Measurements from ENCODE around the gene CDK19.

Gene CDK19

DNA sequence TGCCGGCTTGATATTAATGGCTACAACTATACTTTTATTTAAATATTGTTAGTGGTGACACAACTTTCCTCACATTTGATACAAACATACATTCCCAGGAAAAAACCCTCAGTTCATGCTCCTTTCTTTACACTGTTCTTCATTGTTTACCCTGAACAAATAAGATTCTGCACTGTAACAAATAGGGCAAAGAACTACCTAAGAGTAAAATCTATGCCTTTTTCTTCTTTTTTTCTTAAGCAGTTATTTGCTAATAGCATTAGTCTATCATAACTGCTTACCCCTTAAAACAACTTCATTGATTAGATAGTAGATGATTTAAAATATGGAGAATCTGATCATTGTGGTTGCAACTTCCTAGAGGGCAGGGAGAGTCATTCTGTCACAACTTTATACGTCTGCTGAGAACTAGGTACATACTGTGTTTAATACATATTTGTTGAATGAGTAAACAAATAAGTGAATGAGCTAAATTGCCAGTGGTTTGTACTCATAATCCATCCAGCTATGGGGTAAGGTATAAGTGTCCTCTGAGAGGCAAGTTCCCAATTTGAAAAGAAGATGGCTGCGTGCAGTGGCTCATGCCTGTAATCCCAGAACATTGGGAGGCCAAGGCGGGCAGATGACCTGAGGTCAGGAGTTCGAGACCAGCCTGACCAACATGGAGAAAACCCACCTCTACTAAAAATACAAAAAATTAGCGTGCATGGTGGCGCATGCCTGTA, 161.0 kb downstream of the CDK19 start:
- DNase-seq: no peak

DNA sequence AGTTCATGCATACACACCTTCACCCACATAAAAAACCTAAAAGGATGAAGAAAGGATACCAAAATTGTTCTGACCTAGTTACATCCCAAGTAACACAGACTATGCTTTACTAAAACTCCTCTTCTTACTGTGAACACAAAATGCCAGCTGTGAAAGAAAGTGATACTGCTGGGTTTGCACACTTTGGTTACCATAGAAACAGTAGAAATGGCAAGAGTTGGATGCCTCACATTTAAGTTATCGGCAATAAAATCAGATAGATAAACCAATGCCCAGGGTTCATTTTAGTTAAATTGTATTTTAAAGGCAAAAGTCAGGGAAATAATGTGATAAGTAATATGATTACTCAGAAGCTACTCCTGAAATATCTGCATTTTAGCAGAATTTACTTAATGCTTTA, 161.9 kb downstream of the CDK19 start:
- DNase-seq: no peak

DNA sequence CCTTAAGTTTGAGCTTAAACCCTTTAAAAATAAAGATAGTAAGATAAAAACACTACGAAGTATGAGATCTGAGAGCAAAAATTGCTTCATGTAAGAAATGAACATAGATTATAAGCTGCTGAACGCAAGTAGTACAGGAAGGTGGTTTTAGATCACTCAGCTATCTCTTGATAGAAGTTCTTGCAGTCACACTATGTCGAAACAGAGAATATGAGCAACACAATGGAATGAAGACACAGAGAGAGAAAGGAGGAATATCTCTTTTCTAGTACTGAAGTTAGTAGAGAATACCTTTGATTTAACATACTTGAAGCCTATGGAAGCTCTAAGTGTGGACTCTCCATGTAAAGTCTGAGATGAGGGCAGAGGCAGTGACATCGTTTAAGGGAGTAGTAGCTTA, 162.7 kb downstream of the CDK19 start:
- DNase-seq: no peak

DNA sequence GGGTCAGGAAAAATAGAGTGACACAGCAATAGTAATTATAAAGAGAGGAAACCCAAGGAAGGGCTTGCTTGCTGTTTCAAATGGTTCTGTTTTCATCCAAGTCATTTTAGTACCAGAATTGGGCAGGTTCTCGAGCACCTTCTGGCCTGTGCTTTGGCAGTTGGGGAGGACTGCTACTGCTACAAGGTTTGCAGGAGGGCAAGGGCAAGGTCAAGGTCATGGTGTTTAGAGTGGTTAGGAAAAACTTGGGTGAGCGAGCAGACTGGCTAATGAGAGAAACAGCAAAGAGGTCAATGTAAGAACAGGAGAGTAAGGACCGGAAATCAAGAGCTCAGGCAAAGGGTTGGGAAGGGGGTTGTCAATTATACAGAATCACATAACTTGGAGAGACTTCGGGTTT, 164.5 kb downstream of the CDK19 start:
- no peak for DNase-seq

DNA sequence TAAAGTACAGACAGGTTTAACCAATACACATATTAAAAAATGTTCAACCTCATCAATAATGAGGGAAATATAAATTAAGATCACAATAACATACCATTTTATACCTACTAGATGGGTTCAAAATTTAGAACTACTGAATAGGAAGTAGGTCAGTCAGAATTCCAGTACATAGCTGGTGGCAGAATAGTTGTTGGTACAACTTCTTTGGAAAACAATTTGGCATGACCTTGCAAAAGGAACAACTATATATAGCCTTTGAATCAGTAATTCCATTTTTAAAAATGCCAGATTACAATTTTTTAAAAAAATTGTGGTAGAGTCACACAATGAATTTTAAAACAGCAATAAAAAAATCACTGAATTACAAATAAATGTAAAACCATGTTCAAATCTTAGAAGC, 165.6 kb downstream of the CDK19 start:
- DNase-seq: no peak

DNA sequence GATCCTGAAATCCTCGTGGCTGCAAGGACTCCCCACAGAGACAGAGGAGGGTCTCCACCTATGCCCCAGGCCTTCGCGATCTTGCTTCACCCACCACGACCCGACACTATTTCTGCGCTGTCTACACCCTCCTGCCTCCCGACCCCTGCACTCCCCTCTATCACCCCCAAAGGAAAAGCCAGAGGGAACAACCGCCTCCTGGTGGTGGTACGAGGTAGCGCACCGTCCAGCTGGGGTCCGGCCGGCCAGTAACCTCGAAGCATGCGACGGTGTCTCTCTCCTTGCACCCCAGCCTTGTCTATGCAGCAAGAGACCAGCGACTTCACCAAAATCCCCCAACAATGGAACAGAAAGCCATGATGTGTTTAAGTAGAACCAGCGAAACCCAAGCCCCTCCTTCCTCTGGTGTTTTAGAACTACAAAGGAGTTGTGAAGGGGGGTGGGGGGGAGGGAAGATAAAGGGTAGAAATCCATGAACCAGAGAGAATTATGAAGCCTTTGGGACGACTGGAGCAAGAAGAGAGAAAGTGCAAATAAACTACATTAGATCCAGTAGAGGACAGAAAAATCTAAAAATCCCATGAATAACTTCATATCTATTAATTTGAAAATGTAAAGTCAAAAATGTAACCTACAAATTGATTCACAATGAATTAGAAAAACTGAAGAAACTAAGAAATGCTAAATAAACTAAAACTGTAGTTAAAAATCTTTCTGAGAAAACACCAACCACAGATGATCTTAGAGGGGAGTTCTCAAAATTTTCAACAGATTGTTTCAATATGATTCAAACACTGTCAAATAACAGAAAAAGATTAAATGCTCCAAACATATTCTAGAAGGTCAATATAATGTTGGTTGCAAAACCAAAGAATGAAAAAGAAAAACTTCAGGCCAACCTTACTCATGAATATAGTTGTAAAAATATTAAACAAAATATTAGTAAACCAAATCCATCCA, 168.0 kb downstream of the CDK19 start:
- no peak for DNase-seq

DNA sequence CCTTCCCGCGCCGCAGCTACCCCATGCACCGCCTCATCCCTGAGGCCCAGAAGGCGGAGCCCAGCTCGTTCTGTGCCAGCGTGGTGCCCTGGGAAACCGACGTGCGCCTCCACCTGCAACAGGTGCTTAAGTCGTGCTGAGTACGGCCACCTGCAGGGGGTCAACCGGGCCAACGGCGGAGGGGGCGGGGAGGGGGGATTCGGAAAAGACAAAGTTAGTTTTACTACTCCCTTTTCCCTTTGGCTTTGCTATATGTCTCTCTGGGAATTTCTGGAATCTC, 168.9 kb downstream of the CDK19 start:
- no peak for DNase-seq

DNA sequence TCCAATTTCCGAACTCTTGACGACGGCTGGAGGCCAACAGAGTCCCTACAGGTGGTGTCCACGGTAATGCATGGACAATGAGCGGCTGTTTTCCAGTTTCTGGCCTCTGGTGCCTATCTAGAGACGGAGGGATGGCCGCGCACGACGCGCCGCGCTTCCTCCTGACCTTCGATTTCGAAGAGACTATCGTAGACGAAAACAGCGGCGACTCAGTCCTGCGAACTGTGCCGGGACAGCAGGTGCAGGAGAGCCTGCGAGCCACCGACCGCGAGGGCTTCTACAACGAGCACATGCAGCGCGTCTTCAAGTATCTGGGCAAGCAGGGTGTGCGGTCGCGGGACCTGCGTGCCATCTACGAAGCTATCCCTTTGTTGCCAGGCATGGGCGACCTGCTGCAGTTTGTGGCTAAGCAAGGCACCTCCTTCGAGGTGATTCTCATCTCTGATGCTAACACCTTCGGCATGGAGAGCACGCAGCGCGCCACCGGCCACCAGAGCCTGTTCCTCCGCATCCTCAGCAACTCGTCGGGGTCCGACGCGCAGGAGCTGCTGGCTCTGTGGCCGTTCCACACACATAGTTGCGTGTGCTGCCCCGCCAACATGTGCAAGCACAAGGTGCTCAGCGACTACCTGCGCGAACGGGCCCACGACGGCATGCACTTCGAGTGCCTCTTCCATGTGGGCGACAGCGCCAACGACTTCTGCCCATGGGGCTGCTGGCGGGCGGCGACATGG, 169.4 kb downstream of the CDK19 start:
- DNase-seq: no peak

DNA sequence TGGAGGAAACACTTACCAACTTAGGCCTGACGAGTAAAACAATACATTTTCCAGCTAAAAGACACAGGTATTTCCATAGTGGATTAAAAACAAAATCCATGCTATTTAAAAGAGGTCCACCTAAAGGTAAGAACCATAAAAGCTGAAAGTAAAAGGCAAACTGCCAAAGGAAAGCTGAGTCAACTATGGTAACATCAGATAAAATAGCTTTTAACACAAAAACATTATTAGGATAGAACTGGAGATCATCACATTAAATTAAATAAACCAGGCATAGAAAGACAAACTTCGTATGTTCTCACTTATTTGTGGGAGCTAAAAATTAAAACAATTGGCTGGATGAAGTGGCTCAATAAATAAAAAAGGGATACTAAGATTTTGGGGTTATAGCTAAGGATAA, 172.1 kb downstream of the CDK19 start:
- no peak for DNase-seq

DNA sequence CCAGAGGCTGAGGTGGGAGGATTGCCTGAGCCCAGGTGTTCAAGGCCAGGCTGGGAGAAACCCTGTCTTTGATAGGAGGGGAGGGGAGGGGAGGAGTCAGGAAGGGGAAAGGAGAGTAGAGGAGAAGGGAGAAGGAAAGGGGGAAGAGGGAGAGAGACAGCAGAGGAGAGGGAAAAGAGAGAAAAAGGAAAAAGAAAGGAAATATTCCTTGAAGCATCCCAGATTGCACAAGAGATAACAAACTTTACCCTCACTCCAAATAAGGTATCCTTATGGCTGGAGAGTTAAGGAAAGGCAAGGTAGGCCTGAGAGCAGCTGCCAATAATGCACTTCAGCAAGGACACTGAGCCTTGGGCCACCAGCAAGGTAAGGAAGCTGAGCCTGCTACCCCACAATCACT, 172.6 kb downstream of the CDK19 start:
- DNase-seq: no peak

DNA sequence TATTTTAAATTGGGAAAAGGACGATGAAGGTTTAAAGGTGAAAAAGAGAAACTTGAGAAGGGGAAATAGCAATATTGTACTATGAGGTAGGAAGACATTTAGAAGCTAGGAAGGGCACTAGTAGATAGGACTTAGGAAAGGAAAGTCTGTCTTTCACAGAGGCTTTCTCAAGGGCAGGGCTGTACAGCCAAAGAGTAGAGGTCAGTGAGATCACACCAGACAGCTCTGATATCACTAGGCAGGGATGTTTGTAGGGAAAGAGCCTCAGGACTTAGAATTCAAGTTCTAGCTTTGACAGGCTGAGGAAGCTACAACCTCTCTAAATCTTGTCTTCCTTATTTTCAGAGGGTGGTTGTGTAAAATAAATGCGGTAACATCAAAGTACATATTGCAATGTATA, 178.5 kb downstream of the CDK19 start:
- no peak for DNase-seq

DNA sequence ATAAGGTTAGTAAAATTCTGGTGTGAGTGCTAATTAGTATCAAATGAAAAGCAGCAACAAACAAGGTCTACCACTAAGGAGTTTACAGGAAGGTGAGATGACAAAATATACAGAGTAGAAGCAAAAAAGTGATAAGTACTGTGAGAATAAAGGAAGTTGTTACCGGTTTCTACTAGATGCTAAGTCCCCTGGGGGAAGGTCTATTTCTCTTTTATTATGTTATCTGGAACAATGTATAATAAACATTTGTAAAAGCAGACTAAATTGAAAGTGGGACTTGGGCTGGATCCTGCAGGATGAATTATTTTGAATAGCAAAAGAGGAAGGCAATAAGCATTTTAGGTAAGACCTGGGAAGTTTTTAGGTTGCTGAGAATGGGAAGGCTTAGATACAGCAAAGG, 180.2 kb downstream of the CDK19 start:
- DNase-seq: no peak

DNA sequence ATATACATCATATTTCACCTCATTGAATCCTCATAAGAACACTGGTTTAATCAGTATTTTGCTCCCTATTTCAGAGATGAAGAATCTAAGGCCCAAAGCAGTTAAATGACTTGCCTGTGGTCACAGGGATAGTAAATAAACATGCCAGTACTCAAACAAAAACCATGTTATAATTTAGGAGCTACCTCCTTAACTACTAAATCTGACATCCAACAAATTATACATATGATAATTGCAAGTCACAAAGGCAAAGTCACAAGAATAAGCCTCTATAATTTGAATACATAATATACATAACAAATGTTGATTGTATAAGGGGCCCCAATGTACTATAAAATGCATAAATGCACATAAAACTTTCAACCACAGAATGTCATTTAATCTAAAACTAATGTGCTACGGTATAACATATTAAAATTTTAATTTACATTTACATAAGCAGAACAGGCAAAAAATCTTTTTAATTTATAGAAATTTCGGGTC, 181.5 kb downstream of the CDK19 start:
- no peak for DNase-seq

DNA sequence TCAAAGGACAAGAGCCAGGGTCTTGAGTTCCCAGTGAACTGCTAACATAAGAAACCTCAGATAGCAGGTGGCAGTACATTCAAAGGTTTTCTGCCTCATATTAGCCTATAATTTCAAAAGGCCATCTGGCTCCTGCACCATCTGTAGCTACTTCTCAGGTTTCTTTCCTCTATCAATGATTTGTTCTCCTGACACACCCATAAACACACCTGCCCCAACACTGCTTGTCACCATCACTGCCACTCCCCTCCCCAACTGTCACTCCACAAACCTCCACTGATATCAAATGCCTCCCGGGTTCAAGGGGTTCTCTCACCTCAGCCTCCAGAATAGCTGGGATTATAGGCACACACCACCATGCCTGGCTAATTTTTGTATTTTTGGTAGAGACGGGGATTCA, 186.1 kb downstream of the CDK19 start:
- no peak for DNase-seq

DNA sequence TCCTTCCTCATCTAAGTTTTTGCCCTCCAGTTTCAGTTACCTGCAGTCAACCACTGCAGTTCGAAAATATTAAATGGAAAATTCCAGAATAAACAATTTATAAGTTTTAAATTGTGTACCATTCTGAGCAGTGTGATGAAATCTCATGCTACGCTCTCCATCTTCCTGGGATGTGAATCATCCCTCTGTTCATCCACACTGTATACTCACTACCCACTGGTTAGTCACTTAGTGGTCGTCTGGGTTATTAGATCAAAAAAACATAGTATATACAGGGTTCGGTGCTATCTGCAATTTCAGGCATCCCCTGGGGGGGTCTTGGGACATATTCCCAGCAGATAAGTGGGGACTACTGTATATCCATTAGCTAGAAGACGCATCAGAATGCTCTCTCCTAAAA, 186.9 kb downstream of the CDK19 start:
- no peak for DNase-seq

DNA sequence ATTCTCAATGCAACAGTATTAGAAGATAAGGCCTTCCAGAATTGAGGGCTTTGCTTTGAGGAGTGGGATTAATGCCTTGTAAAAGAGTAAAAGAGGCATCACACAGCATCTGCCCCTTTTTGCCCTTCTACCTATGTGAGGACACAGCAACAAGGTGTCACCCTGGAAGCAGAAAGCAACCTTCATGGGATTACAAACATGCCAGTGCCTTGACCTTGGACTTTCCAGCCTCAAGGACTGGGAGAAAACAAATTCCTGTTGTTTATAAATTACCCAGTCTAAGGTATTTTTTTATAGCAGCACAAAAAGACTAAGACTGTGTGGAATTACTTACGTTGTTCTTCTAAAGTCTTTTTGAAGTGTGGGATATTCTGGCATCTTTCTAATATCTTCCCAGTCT, 188.8 kb downstream of the CDK19 start:
- DNase-seq: no peak

DNA sequence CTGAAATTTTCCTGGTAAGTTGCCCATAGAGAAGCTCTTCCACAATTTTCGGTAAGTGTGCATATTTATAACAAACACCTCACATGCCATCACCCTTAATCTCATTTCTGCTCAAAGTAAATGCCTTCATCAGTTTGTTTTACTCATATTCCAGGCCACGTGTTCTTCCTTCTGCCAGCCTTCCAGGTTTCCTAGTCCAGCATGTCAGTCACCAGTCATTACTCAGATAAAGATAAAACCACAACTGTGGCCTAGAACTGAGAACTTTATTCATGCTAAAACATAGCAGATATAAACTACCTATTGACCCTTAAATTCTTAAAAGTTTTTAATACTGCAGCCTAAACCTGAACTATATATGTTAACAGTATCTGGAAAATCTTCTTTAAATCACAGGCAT, 189.4 kb downstream of the CDK19 start:
- no peak for DNase-seq

DNA sequence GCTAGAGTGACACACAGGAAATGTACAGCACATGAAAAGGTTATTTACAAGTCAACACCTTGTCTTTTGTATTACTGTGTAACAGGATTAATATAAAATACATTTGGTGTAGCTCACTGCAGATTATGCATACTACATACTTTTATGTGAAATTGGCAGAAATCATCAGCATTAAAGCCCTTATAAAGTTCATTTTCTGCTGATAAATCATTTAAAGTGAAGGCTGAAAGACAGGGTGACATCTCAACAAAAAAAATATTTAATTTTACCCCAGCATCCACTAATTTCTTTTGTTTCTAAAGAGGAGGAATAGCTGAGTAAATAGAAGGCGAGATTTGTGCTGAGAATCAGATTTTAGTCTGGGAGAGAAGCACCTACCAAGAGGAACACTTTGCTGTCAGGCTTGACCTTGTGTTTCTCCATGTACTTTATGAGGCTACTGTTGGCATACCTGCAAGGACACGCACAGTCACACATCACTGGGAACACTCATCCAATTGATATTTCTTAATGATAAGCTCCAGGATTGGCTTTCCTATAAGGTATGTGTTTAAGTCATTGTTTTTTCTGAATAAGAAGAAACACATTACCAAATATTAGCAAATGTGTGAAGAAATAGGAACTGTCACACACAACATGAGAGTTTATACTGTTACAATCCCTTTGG, 192.2 kb downstream of the CDK19 start:
- no peak for DNase-seq

DNA sequence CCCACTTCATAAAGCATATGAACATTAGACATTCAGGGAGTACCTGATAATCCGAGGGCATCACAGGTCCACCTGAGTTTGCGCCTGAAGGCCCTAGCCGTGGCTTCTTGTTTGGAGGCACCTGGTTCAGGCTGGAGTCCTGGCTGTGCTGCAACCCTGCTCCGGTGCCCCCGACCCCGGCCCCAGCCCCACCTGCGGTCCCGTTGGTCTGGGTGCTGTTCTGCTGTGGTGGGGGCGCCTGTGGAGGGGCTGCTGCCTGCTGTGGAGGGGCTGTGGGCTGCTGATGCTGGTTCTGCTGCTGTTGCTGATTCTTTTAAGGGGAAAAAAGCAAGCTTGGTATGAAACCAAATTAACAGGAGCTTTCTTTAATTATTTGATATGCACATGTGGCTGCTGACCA, 194.2 kb downstream of the CDK19 start:
- DNase-seq: no peak

DNA sequence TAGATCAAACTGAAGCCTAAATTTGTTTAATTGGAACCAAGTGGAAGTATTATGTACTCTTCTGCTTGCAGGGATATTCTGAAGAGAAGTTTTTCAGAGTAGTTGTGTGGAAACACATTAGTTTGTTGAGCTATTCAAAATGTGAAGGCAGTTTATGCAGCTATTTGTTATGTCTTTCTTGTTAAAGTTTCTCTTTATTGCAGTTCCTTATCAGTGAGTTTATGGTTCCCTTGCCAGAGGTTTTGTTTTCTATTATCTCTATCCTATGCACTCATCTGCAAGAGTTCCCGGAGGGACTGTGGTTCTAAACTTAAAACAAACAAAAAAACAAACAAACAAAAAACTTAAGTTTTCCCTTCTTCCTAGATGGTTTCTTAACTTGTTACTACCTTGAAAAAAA, 195.2 kb downstream of the CDK19 start:
- no peak for DNase-seq

DNA sequence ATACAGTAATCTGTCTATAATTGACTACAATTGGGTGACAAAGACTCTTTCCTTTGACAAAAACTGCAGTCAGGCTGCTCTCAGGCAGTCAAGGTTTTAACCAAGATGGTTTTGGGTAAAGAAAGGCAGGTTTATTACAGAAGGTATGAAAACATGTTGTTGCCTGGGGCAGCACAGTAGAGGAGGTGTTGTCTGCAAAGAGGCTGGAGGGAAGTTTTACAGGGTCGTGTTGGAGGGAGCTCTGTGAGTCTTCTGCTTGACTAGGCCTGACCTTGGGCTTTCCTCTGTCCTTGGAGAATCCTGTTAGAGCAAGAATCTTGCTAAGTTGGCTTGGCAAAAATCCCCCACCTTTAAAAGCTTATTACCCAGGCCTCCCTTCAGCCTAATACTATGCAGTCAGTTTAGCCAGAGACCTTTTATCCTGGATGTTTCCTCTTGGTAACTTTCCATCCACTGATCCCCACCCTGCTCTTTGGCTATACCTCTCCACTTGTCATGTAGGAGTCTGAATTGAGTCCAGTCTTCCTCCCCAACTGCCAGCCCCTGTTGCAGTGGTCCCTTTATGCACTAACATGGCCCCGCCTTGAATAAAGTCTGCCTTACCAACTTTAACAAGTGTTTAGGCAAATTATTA, 195.9 kb downstream of the CDK19 start:
- no peak for DNase-seq

DNA sequence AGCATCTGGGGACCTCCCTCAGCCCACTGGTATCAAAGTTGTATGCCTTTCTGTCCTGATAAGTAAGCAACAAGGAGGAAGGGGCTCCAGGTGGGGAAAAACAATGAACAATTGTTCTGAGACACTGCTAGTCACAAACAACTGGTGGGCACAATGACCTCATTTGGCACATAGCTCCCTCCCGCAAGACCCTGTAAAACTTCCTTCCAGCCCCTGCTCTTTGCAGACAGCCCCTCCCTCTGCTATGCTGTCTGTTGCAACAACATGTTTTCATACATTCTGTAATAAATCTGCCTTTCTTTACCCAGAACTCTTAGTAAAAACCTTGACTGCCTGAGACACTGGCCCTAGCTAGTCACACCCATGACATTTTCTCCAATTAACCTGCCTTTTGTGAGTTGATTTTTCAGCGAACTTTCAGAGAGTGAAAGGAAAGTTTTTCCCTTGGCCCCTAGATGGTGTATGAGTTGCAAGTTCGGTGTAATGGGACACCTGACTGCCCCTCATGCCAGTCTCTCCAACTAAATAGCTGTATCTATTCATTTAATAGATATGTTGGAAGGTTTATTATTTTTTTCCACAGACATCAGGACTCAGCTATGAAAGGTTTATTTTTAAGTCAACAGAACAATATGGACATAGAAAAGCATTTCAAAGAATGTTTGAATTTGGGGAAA, 196.5 kb downstream of the CDK19 start:
- DNase-seq: no peak
